ENCODE measurements around the gene SH3RF1.

Gene SH3RF1

DNA sequence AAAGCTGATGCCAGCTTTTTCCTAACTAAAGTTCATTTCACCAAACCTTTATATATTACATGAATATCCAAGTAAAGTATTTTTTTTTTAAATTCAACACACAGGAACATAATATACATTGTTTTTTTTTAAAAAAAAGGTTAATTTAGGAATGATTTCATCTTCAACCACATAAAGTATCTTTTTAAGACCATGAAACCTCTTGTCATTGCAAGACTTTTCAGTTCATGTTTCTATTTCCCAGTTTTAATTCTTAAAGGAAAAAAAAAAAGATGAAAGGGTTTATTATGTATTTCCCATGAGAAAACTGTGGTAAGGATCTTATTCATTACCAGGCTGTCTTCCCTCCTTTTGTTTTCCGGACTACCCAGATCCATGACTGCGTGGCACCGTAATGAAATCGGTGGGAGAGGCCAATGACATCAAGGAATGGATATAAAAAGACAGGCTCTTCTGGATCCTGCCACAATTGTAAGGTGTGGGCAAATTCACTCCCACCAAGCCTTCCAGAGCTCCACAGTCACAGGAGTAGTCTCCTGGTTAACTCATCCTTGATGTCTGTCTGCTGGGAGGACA is 176.0 kb downstream of the SH3RF1 start:
- no peak for DNase-seq (ENCODE audit: extremely low read depth, low read depth)
- TF ChIP-seq, protein P1, sequence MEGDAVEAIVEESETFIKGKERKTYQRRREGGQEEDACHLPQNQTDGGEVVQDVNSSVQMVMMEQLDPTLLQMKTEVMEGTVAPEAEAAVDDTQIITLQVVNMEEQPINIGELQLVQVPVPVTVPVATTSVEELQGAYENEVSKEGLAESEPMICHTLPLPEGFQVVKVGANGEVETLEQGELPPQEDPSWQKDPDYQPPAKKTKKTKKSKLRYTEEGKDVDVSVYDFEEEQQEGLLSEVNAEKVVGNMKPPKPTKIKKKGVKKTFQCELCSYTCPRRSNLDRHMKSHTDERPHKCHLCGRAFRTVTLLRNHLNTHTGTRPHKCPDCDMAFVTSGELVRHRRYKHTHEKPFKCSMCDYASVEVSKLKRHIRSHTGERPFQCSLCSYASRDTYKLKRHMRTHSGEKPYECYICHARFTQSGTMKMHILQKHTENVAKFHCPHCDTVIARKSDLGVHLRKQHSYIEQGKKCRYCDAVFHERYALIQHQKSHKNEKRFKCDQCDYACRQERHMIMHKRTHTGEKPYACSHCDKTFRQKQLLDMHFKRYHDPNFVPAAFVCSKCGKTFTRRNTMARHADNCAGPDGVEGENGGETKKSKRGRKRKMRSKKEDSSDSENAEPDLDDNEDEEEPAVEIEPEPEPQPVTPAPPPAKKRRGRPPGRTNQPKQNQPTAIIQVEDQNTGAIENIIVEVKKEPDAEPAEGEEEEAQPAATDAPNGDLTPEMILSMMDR (IDR thresholded peaks at IDR 0.05; ENCODE audit: low read depth, low read length), result no peak

DNA sequence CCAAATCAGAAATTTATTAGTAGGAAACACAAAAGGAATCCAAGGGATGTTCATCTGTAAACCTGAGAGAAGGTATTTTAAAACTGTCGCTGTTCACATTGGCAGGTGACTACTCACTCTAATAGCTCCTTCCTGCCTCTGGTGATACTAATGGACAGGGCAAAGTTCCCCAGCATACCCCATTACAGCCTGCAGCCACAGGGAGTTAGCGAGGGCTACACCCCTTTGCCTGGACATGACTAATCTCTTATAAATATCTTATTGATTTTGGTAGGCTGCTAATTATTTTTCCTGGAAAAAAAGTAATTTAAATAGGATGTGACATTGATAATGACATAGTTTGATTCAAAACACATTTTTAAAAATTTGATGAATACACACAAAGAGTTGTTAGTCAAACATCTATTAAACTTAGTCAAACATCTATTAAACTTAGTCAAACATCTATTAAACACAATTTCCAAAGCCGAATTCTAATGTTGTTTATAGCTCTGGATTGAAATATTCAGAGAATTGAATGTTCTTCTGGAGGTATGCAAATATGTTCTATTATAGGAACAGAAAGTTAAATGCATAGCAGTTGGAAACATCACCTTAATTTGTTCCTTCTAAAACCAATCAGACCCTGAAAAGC is 177.8 kb downstream of the SH3RF1 start:
- TF ChIP-seq, protein P1 (IDR thresholded peaks at IDR 0.05; ENCODE audit: low read depth, low read length), result no peak
- no peak for DNase-seq (ENCODE audit: extremely low read depth, low read depth)

DNA sequence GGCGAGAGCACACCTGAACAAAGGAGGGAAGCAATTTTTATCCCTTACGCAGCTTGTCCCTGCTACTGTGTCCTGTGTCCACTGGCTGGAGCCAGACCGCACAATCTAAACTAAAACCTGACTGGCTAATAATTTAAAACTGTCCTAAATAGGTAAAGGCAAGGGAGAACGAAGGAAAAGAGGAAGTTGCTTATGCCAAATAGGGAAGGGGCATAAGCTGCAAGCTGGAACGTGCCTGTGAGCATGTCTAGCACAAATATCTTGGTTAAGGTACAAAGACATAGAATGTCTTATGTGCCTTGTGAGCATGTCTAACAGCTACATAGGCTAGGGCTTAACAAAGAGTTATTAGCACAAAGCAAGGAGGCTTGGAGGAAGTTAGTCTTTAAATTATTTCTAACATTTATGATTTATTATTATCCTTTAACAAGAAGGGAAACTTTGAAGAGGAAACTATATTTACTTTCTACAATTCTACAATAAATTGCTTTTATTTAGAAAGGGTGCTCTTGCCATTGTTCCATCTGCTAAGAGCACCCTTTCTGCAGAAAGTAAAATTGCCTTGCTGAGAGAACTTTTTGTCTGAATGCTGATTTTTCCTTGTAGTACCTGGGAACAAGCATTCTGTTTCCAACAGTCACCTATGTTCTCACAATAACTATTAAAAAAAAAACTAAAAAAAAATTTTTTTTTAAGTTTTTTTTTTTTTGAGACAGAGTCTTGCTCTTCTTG is 180.1 kb downstream of the SH3RF1 start:
- TF ChIP-seq, protein P1 (IDR thresholded peaks at IDR 0.05; ENCODE audit: low read depth, low read length), result no peak
- DNase-seq (ENCODE audit: extremely low read depth, low read depth), result no peak

DNA sequence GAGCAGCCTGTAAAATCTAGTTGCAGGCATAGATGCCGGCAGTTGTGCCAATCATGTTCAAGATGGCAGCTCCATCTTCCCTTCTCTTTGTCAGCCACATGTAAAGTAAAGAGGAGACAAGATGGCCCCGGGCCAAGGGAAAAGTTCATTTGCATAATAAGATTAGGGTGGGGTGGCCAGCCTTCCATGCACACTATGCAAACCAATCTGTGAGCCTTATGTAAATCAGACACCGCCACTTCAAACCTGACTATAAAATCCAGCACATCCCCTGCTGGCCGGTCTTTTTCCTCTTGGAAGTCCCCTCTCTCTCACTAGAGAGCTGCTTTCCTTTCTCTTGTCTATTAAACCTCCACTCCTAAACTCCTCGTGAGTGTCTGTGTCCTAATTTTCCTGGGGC is 181.8 kb downstream of the SH3RF1 start:
- TF ChIP-seq, protein P1 (IDR thresholded peaks at IDR 0.05; ENCODE audit: low read depth, low read length), result no peak
- no peak for DNase-seq (ENCODE audit: extremely low read depth, low read depth)

DNA sequence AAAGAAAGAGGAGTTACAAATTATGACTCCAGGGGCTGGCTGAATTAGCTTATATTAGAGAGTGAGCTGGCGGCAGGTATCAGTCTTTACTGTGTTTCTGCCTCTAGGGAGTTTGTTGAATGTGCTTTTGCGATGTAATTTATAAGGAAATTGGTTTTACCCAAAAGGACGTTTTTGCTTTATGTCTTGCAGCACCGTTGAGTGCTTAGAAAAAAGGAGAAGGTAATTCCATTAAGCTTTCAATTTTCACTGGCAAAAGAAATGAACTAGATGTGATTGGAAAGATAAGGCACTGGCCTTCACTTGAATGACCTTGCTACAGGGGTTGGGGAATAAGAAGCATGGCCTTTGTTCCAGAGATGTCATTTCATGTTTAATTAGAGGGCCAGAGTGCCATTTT is 185.8 kb downstream of the SH3RF1 start:
- TF ChIP-seq, protein P1 (IDR thresholded peaks at IDR 0.05; ENCODE audit: low read depth, low read length), result no peak
- no peak for DNase-seq (ENCODE audit: extremely low read depth, low read depth)

DNA sequence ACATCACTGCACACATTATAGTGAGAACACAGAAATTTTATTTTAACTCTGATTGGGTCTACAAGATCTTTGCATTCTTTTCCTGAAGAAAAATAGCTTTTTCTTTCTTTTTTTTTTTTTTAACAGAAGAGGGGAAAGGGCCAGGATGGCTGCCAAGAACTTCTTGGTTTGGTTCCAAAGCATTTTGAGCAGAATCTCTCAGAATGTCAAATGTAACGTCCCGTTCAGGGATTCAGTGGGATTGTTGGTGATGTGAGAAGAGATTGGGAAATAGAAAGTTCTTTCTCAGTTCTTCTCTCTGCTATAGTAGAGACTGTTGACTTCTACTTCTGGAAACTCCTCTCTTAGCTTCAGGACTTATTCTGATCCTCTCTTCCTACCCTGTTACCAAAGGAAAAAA is 189.8 kb downstream of the SH3RF1 start:
- TF ChIP-seq, protein P1 (IDR thresholded peaks at IDR 0.05; ENCODE audit: low read depth, low read length), result no peak
- DNase-seq (ENCODE audit: extremely low read depth, low read depth), result no peak
